COR-L47 (cell line): ENCODE data around the gene GARNL3.

Experiments
- DNase-seq: peaks from one replicate; lab custom pipeline; 2025; lab: John Stamatoyannopoulos, UW

GARNL3 gene, protein sequence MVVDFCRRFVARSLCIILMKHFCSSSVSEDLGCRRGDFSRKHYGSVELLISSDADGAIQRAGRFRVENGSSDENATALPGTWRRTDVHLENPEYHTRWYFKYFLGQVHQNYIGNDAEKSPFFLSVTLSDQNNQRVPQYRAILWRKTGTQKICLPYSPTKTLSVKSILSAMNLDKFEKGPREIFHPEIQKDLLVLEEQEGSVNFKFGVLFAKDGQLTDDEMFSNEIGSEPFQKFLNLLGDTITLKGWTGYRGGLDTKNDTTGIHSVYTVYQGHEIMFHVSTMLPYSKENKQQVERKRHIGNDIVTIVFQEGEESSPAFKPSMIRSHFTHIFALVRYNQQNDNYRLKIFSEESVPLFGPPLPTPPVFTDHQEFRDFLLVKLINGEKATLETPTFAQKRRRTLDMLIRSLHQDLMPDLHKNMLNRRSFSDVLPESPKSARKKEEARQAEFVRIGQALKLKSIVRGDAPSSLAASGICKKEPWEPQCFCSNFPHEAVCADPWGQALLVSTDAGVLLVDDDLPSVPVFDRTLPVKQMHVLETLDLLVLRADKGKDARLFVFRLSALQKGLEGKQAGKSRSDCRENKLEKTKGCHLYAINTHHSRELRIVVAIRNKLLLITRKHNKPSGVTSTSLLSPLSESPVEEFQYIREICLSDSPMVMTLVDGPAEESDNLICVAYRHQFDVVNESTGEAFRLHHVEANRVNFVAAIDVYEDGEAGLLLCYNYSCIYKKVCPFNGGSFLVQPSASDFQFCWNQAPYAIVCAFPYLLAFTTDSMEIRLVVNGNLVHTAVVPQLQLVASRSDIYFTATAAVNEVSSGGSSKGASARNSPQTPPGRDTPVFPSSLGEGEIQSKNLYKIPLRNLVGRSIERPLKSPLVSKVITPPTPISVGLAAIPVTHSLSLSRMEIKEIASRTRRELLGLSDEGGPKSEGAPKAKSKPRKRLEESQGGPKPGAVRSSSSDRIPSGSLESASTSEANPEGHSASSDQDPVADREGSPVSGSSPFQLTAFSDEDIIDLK

GRCh38 chr9:127264462-127265219 lies at the start of gene GARNL3:
GARNL3 (plus strand) TSS chr9:127264774; CDS start chr9:127264878, 104 bp downstream.
- peak; percentile 16 for DNase-seq

GRCh38 chr9:127215268-127216209 lies 49.0 kb upstream of the GARNL3 start:
- DNase-seq, result no peak

DNA sequence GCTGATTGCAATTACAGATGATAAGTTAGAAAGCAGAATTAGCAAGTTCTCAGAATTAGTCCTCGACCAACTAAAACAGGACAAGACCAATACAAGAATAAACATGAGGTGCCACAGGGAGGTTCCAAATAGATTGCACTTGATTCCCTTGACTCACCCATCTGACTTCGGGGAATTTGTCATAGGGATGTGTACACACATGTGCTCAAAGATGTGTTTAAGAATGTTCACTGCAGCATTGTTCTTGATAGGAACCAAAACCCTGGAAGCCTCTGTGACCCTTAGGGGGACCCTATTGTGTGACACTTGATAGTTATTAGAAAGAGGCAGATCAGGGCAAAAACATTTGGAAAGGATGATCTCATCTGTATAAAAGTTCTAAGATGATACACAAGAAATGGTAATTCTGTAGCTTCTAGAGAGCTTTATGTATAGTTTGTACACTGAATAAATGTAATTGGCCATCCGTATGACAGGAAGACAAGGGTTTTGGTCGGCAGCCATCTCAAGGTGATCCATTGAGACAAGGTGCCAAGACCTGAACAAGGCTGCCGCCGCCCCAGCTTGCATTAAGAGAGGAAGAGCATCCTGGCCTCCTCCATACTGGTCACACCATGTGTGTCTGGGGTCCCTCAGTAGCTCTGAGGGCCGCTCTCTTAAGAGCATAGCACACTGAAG lies 48.2 kb upstream of the GARNL3 start:
- no peak for DNase-seq

GRCh38 chr9:127216888-127217217 lies 47.7 kb upstream of the GARNL3 start:
- no peak for DNase-seq

DNA sequence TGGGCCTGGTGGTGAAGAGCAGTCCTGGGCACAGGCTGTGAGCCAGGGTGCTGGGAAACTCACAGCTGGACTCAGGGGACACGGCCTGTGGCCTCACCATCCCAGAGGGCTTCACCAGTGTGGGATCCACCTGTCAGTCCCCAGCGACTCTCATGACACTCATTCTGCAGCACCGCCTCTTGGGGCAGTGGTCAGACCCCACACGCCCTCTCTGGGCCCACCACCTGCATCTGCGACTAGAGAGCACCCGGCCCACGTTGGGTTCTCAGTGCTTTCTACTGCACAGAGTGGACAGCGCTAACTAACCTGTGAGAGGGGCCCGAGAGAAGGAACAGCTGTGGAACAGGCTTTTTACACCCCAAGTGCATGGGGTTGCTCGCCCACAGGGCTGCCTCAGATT lies 45.8 kb upstream of the GARNL3 start:
- no peak for DNase-seq

- no peak for DNase-seq
Observed at GRCh38 chr9:127219520-127219919, 45.1 kb upstream of the GARNL3 start.

GRCh38 chr9:127221695-127222094 lies 42.9 kb upstream of the GARNL3 start:
- DNase-seq, result no peak

DNA sequence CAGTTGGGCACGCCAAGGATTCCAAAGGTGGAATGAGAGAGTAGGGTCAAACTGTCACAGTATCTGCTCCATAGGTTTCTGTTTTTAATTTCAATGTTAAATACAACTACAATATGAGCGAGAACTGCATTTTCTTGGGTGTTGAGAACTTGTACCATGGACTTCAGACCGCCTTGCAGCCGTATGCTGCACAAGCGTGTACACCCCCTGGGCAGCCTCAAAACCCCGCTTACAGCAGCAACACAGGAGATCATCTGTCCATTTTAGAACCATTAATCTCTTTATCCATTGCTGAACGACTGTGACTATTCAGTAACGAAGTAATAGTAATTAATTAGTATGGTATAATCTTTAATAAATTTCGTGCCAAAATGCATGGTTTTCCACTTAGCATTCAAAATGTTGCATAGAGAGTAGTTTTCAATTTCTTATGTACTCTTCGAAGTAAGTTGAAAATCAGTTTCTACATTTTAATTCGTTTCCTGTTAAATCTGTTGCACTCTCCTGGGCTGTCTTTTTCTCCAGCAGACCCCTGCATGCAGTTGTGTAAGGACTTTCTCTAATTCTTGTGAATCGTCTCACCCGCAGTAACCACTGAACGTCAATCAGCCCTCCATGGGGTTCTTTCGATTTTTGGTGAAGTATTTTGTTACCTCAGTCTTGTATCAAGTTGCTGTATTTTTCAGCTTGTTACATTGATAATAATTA lies 42.0 kb upstream of the GARNL3 start:
- no peak for DNase-seq

GRCh38 chr9:127223266-127223665 lies 41.3 kb upstream of the GARNL3 start:
- no peak for DNase-seq

GRCh38 chr9:127223810-127224177 lies 40.8 kb upstream of the GARNL3 start:
- no peak for DNase-seq

GRCh38 chr9:127224178-127224882 lies 40.2 kb upstream of the GARNL3 start:
- DNase-seq, result peak; percentile 47

GRCh38 chr9:127224883-127225739 lies 39.5 kb upstream of the GARNL3 start:
- DNase-seq, result peak; percentile 91

DNA sequence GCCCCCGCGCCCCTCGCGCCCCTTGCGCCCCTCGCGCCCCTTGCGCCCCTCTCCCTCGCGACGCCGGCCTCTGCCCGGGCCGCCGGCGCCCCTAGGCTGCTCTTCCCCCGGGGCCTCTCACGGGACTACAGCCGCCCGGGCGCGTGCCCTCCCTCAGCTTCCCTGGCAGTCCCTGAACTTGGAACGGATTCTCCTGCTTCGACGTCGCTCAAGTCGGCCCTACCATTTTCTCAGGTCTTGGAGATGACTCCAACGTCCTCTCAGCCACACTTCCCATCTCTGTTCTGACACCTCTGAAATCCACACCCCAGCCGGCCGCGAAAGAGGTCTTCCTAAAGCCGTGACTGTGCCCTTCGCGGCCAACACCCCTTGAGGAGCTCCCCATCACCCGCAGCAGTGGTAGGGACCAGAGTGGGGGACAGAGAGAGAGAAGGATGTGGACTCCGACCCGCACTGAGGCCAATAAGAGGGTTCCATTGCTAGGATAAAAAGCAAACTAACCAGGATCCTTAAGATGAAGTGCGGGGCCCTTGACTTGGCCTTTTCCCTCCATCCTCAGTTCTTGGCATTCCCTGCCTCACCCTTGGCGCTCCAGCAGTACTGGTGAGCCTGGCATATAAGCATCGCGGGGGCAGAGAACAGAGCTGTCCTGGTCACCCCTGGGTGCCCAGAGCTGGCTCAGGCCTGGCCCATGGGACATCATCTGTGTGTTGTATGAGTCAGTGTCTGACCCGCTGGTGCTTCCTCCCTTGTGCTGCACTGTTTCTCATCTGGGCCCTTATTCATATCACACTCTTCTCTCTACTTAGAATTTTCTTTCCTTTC lies 38.6 kb upstream of the GARNL3 start:
- no peak for DNase-seq

- DNase-seq, result no peak
Observed at GRCh38 chr9:127229691-127230417, 34.7 kb upstream of the GARNL3 start.

DNA sequence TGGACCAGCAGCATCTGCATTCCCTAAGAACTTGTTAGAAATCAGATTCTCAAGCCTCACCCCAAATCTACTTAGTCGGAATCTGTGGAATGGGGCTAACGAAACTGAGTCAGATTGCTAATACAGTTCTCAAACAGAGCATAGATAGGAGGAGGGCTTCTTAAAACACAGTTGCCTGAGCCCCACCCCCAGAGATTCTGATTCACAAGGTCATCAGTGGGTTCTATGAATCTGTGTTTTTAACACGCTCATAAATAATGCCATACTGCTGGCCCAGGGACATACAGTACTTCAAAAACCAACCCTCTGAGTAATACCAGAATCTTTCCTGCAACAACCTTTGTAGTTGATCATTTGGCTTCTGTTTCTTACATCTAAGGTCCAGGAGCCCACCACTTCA lies 32.9 kb upstream of the GARNL3 start:
- no peak for DNase-seq

DNA sequence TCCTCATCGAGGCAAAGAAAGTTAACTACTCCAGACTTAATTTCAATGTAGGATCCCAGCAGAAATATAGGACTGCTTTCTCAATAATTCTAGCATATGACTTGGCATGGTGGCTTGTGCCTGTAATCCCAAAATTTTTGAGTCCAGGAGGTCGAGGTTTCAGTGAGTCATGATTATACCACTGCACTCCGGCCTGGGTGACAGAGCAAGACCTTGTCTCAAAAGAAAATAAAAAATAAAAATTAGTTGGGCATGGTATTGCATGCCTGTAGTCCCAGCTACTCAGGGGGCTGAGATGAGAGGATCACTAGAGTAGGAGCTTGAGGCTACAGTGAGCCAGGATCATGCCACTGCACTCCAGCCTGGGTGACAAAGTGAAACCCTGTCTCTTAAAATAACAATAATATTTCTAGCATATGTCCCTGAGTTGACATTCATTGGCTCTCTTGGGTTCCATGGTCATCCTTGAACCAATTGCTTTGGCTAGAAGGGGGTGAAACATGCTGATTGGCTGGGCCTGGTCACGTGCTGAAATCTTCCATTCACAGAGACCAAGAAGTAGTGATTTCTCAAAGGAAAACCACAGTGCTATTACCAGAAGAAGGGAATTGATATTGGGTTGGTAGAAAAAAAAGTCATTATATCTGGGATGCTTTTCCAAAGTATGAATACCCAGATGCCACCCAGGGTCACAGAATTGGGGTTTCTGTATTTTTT lies 31.6 kb upstream of the GARNL3 start:
- no peak for DNase-seq
